ENCODE results near the gene UTS2R. TPM values are rescaled to one million over a fixed set of nuclear protein-coding genes. Genes with fewer than 3 reads are reported as not detected.

The UTS2R gene
- total and polyA plus RNA-seq, 7 donors, result 0.10 to 3.8 (median 0.70) TPM; not detected in 3

- TF ChIP-seq CTCF (IDR thresholded peaks at IDR 0.05), result no peak
- Histone ChIP-seq H3K27ac (no peak overlapping the region), H3K27me3 (ENCODE audit: insufficient read depth in 3 of 3, low read length in 2 of 3) (peaks cover 0 to 7% (median 7%) of the 10 kb centered on the region in 3 donors), H3K4me3 (no peak overlapping the region), H3K36me3 (ENCODE audit: insufficient read depth in 1 of 2, low read depth in 1 of 2) (no peaks in the 10 kb centered on the region), H3K9me3 (no peaks in the 10 kb centered on the region), H3K4me1 (peaks cover 5% of the 10 kb centered on the region)
- DNase-seq (no peak), ATAC-seq (no peak)
- 73 to 78% (median 75%) methylated on average over 24 to 25 of the region's 25 CpGs for WGBS, 3 donors
- intact Hi-C loops (cut with DNase I), result no loop called here
Measured at GRCh38 chr17:82324566-82325285, 46.8 kb upstream of the UTS2R start.

GRCh38 chr17:82325286-82326180 is 46.0 kb upstream of the UTS2R start:
- WGBS, 3 donors, result 86 to 92% (median 90%) methylated on average over 30 of the region's 30 CpGs
- no peak for TF ChIP-seq CTCF (IDR thresholded peaks at IDR 0.05)
- no peak for DNase-seq

GRCh38 chr17:82327289-82327688 is 44.3 kb upstream of the UTS2R start:
- H3K27me3 ChIP-seq (ENCODE audit: insufficient read depth in 3 of 3, low read length in 2 of 3), result peaks cover 0 to 29% (median 14%) of the 10 kb centered on the region in 3 donors
- H3K4me1 ChIP-seq, result peaks cover 8% of the 10 kb centered on the region

More at GRCh38 chr17:82325286-82326180, 46.0 kb upstream of the UTS2R start:
- Histone ChIP-seq H3K36me3 (ENCODE audit: insufficient read depth in 1 of 2, low read depth in 1 of 2) (no peaks in the 10 kb centered on the region), H3K4me3 (no peak overlapping the region), H3K4me1 (peaks cover 11% of the 10 kb centered on the region), H3K9me3 (no peaks in the 10 kb centered on the region), H3K27ac (no peak overlapping the region), H3K27me3 (ENCODE audit: insufficient read depth in 3 of 3, low read length in 2 of 3) (peaks cover 0 to 16% (median 7%) of the 10 kb centered on the region in 3 donors)
- no peak for ATAC-seq
- intact Hi-C loops (cut with DNase I), result no loop called here

GRCh38 chr17:82327757-82328140 is 43.8 kb upstream of the UTS2R start:
- Histone ChIP-seq H3K4me1 (peaks cover 13% of the 10 kb centered on the region), H3K9me3 (no peaks in the 10 kb centered on the region), H3K27me3 (ENCODE audit: insufficient read depth in 3 of 3, low read length in 2 of 3) (peaks cover 0 to 33% (median 16%) of the 10 kb centered on the region in 3 donors), H3K27ac (no peak overlapping the region), H3K4me3 (no peak overlapping the region), H3K36me3 (ENCODE audit: insufficient read depth in 1 of 2, low read depth in 1 of 2) (no peaks in the 10 kb centered on the region)
- intact Hi-C loops (cut with DNase I), result no loop called here
- TF ChIP-seq CTCF (IDR thresholded peaks at IDR 0.05), result no peak
- DNase-seq, result no peak
- WGBS, 3 donors, result 76 to 78% (median 77%) methylated on average over 14 to 16 of the region's 16 CpGs
- ATAC-seq, result no peak

More at GRCh38 chr17:82327289-82327688, 44.3 kb upstream of the UTS2R start:
- no peaks in the 10 kb centered on the region for H3K36me3 ChIP-seq (ENCODE audit: insufficient read depth in 1 of 2, low read depth in 1 of 2)
- ATAC-seq, result no peak
- intact Hi-C loops (cut with DNase I), result no loop called here
- DNase-seq, result no peak
- H3K9me3 ChIP-seq, result no peaks in the 10 kb centered on the region
- no peak overlapping the region for H3K4me3 ChIP-seq
- no peak overlapping the region for H3K27ac ChIP-seq
- WGBS, 3 donors, result 73 to 75% (median 75%) methylated on average over 15 of the region's 15 CpGs
- no peak for TF ChIP-seq CTCF (IDR thresholded peaks at IDR 0.05)
